Astrocyte (in vitro differentiated cells and primary cell): Measurements from ENCODE around the gene ANO2. TPM values are rescaled to one million over a fixed set of nuclear protein-coding genes. Genes with fewer than 3 reads are reported as not detected.

Source experiments
- DNase-seq: peaks from one replicate; pipeline ENCODE4 v3.0.0-alpha.2; 2010; ENCODE audit warnings: low read depth
- FAIRE-seq: peaks from 2 replicates; lab custom pipeline; 2011; peaks lifted over from hg19 to GRCh38; lab: Jason Lieb, UNC
- H2AFZ ChIP-seq: 2 replicates; pipeline ENCODE4 v1.6.0; 2012; ENCODE audit warnings: low read depth, low read length, inconsistent platforms
- H3K27ac ChIP-seq: 2 replicates; pipeline ENCODE4 v1.5.1; 2011; ENCODE audit warnings: low read depth, low read length, inconsistent platforms
- H3K27me3 ChIP-seq: 2 replicates; pipeline ENCODE4 v1.6.0; 2011; ENCODE audit warnings: low read length, inconsistent platforms; ENCODE audit not compliant: insufficient read depth
- H3K36me3 ChIP-seq: 2 replicates; pipeline ENCODE4 v1.5.1; 2011; ENCODE audit warnings: low read length, inconsistent platforms; ENCODE audit not compliant: insufficient read depth
- H3K4me1 ChIP-seq: 2 replicates; pipeline ENCODE4 v1.5.1; 2011; ENCODE audit warnings: low read length, inconsistent platforms; ENCODE audit not compliant: insufficient read depth
- H3K4me2 ChIP-seq: 2 replicates; pipeline ENCODE4 v1.6.0; 2012; ENCODE audit warnings: low read length, inconsistent platforms
- H3K4me3 ChIP-seq: 2 replicates; pipeline ENCODE4 v1.5.1; 2011; ENCODE audit warnings: low read depth, mild to moderate bottlenecking, low read length, inconsistent platforms; ENCODE audit not compliant: insufficient read depth
- H3K79me2 ChIP-seq: 2 replicates; pipeline ENCODE4 v1.6.0; 2012; ENCODE audit warnings: mild to moderate bottlenecking, low read length, inconsistent platforms; ENCODE audit not compliant: insufficient read depth
- H3K9ac ChIP-seq: 2 replicates; pipeline ENCODE4 v1.6.0; 2012; ENCODE audit warnings: mild to moderate bottlenecking, low read length, inconsistent platforms
- H3K9me3 ChIP-seq: 2 replicates; pipeline ENCODE4 v1.5.1; 2012; ENCODE audit warnings: low read depth, mild to moderate bottlenecking, low read length, inconsistent platforms; ENCODE audit not compliant: insufficient read depth
- H4K20me1 ChIP-seq: 2 replicates; pipeline ENCODE4 v1.6.0; 2012; ENCODE audit warnings: low read length, inconsistent platforms; ENCODE audit not compliant: insufficient read depth
- H3K27ac Mint-ChIP-seq: one replicate; pipeline ENCODE4 v1.8.0; 2021; ENCODE audit warnings: mild to moderate bottlenecking, mixed read lengths; ENCODE audit not compliant: unreplicated experiment
- H3K27me3 Mint-ChIP-seq: one replicate; pipeline ENCODE4 v1.8.0; 2021; ENCODE audit warnings: low read depth, mixed read lengths; ENCODE audit not compliant: unreplicated experiment
- H3K36me3 Mint-ChIP-seq: one replicate; pipeline ENCODE4 v1.8.0; 2021; ENCODE audit warnings: low read depth, mixed read lengths; ENCODE audit not compliant: unreplicated experiment
- H3K4me1 Mint-ChIP-seq: one replicate; pipeline ENCODE4 v1.8.0; 2021; ENCODE audit warnings: low read depth, mixed read lengths; ENCODE audit not compliant: unreplicated experiment
- H3K4me3 Mint-ChIP-seq: one replicate; pipeline ENCODE4 v1.8.0; 2021; ENCODE audit warnings: mild to moderate bottlenecking, moderate library complexity, mixed read lengths; ENCODE audit not compliant: unreplicated experiment
- H3K9me3 Mint-ChIP-seq: one replicate; pipeline ENCODE4 v1.8.0; 2021; ENCODE audit warnings: mild to moderate bottlenecking, mixed read lengths; ENCODE audit not compliant: unreplicated experiment
- EZH2 ChIP-seq: IDR thresholded peaks from 2 replicates; pipeline ENCODE4 v1.6.1; 2012; ENCODE audit warnings: mild to moderate bottlenecking, low read length, inconsistent platforms; ENCODE audit not compliant: insufficient read depth
- total RNA-seq: library from RNA; stranded (reverse); gene quantifications from 2 replicates; pipeline ENCODE4 v1.2.1, GENCODE V29; 2021
- TF ChIP-seq, protein P1 (sequence below): IDR thresholded peaks from 2 replicates; pipeline ENCODE4 v1.5.1; 2011; ENCODE audit warnings: low read depth, mild to moderate bottlenecking, inconsistent platforms, low read length, moderate library complexity; ENCODE audit not compliant: insufficient read depth

ANO2 gene
- total RNA-seq, 1 donor from 2014 or later: 0.93 TPM

DNA sequence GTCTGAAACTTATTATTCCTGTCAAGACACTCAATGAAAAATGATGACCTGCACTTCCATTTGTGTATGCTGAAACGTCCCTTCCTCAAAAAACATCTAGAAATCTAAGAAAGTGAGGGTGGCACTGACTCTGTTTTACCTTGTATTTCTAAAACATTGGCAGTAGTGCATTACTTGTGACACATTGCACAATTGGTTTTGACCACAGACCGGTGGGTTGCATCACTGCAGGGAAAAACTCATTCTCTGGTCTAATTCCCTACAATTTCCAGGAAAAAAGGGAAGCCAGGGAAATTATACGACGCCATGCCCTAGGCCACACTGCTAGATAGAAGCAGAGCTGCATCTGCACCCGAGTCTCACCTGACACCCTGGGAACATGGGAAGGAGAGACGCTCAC, 356.5 kb downstream of the ANO2 start:
- Mint-ChIP-seq H3K4me3 (no peak overlapping the region), H3K27ac (no peak overlapping the region), H3K27me3 (no peaks in the 10 kb centered on the region), H3K36me3 (peaks cover 4% of the 10 kb centered on the region), H3K9me3 (no peaks in the 10 kb centered on the region), H3K4me1 (peaks cover 35% of the 10 kb centered on the region)
- Histone ChIP-seq H3K27me3 (no peaks in the 10 kb centered on the region), H3K36me3 (no peaks in the 10 kb centered on the region), H3K4me3 (no peak overlapping the region), H3K9ac (no peak overlapping the region), H3K4me1 (peaks cover 8% of the 10 kb centered on the region), H3K9me3 (no peaks in the 10 kb centered on the region), H3K4me2 (no peak overlapping the region), H4K20me1 (no peaks in the 10 kb centered on the region), H3K79me2 (no peaks in the 10 kb centered on the region), H3K27ac (no peak overlapping the region), H2AFZ (no peak overlapping the region)
- DNase-seq (no peak), FAIRE-seq (peak; percentile 43)
- no peak for TF ChIP-seq EZH2
- TF ChIP-seq, protein P1, sequence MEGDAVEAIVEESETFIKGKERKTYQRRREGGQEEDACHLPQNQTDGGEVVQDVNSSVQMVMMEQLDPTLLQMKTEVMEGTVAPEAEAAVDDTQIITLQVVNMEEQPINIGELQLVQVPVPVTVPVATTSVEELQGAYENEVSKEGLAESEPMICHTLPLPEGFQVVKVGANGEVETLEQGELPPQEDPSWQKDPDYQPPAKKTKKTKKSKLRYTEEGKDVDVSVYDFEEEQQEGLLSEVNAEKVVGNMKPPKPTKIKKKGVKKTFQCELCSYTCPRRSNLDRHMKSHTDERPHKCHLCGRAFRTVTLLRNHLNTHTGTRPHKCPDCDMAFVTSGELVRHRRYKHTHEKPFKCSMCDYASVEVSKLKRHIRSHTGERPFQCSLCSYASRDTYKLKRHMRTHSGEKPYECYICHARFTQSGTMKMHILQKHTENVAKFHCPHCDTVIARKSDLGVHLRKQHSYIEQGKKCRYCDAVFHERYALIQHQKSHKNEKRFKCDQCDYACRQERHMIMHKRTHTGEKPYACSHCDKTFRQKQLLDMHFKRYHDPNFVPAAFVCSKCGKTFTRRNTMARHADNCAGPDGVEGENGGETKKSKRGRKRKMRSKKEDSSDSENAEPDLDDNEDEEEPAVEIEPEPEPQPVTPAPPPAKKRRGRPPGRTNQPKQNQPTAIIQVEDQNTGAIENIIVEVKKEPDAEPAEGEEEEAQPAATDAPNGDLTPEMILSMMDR: no peak

DNA sequence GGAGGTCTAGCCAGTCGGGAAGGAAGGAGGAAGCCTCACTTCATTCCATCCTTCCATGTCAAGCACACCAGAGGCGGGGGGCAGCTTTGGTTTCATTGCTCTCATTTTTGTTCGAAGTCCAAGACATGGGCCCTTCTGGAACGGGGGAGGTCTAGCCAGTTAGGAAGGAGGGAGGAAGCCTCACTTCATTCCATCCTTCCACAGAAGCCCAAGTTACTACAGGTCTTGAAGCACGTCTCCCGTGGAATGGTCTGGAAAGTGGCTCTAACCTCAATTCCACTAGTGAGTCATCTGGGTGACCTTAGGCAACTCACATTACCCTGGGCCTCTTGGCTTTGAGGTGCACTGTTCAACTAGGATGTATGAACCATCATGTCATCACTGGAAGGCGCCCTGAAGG, 356.9 kb downstream of the ANO2 start:
- no peak overlapping the region for H3K27ac ChIP-seq
- no peak overlapping the region for H3K4me2 ChIP-seq
- no peak overlapping the region for H3K9ac ChIP-seq
- H2AFZ ChIP-seq: no peak overlapping the region
- peak overlapping the region; percentile 64 for H3K27ac Mint-ChIP-seq
- FAIRE-seq (no peak), DNase-seq (no peak)
- no peaks in the 10 kb centered on the region for H3K27me3 ChIP-seq
- no peaks in the 10 kb centered on the region for H3K9me3 Mint-ChIP-seq
- peaks cover 8% of the 10 kb centered on the region for H3K4me1 ChIP-seq
- peaks cover 35% of the 10 kb centered on the region for H3K4me1 Mint-ChIP-seq
- no peaks in the 10 kb centered on the region for H3K79me2 ChIP-seq
- H4K20me1 ChIP-seq: no peaks in the 10 kb centered on the region
- H3K4me3 Mint-ChIP-seq: no peak overlapping the region
- H3K9me3 ChIP-seq: no peaks in the 10 kb centered on the region
- H3K36me3 ChIP-seq: no peaks in the 10 kb centered on the region
- no peak for TF ChIP-seq EZH2
- TF ChIP-seq, protein P1: no peak
- no peak overlapping the region for H3K4me3 ChIP-seq
- no peaks in the 10 kb centered on the region for H3K27me3 Mint-ChIP-seq
- peaks cover 4% of the 10 kb centered on the region for H3K36me3 Mint-ChIP-seq

DNA sequence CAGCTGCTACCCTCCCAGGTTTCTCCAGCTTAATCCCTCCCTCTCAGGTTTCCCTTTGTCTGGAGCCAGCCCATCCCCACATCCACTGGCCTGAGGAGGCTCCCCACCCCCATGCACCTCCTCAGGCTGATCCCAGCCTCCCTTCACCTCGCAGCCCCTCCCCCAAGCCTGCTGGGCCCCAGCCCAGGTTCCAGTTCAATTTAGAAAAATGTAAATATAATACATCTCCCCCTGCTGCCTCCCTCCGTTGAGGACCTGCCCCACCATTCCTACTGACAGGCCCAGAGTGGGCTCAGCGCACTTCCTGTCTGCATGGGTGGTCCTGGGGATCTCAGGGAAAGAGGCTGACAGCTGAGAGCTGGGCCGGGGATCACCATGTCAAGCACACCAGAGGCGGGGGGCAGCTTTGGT, 357.3 kb downstream of the ANO2 start:
- Histone ChIP-seq H3K27ac (no peak overlapping the region), H3K4me3 (no peak overlapping the region), H3K27me3 (no peaks in the 10 kb centered on the region), H3K36me3 (no peaks in the 10 kb centered on the region), H2AFZ (no peak overlapping the region), H3K79me2 (no peaks in the 10 kb centered on the region), H3K9ac (no peak overlapping the region), H3K4me2 (no peak overlapping the region), H3K4me1 (peaks cover 8% of the 10 kb centered on the region), H3K9me3 (no peaks in the 10 kb centered on the region), H4K20me1 (no peaks in the 10 kb centered on the region)
- H3K4me3 Mint-ChIP-seq: no peak overlapping the region
- peaks cover 2% of the 10 kb centered on the region for H3K9me3 Mint-ChIP-seq
- no peak for TF ChIP-seq EZH2
- TF ChIP-seq, protein P1: no peak
- peaks cover 4% of the 10 kb centered on the region for H3K36me3 Mint-ChIP-seq
- peak overlapping the region; percentile 64 for H3K27ac Mint-ChIP-seq
- H3K27me3 Mint-ChIP-seq: no peaks in the 10 kb centered on the region
- FAIRE-seq (no peak), DNase-seq (no peak)
- peaks cover 35% of the 10 kb centered on the region for H3K4me1 Mint-ChIP-seq
